Body of pancreas (tissue), 4 donors: Measurements from ENCODE around the gene SIL1.

ENCODE experiments used
- POLR2A ChIP-seq, 3 donors: fragments of 450-650 bp; IDR thresholded peaks; one replicate each; pipeline ENCODE4 v1.6.1; 2016; ENCODE audit warnings: antibody characterized with exemption in 3 of 3, mild to moderate bottlenecking in 2 of 3
- TF ChIP-seq, protein P1 (sequence below), 7 experiments: fragments of 450-650 bp in 4 of 7; fragments of 200-600 bp in 3 of 7; sonication (generic) in 3 of 7; IDR thresholded peaks; one replicate each; pipeline ENCODE4 v1.5.1; 2016 to 2019; ENCODE audit warnings: antibody characterized with exemption in 7 of 7

DNA sequence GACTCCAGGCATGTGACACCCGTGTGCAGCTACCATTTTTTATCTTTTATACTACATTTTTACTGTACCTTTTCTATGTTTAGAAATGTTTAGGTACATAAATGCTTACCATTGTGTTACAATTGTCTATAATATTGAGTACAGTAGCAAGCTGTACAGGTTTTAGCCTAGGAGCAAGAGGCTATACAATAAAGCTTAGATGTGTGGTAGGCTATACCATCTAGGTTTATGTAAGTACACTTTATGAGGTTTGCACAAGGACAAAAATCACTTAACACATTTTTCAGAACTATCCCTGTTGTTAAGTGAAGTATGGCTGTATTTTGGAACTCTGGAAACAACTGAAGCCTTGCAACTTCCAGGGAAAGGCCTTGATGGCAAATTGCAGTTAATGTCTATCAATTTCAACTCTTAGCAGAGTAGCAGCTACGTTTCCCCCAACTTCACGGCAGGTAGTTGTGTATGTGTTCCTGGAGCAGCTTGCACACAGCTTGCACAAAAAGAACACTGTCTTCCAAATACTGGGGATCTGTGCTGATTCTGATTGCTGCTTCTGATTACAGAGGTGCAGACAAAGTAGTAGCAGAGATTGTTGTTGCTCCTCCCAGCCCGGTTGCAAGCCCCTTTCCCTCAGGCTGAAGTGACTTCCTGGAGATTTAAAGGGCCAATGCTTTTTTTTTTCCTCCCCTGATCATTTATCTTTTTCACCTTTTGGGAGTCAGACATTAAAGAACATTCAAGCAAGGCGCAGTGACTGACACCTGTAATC lies 30.0 kb downstream of the SIL1 start:
- TF ChIP-seq, protein P1, sequence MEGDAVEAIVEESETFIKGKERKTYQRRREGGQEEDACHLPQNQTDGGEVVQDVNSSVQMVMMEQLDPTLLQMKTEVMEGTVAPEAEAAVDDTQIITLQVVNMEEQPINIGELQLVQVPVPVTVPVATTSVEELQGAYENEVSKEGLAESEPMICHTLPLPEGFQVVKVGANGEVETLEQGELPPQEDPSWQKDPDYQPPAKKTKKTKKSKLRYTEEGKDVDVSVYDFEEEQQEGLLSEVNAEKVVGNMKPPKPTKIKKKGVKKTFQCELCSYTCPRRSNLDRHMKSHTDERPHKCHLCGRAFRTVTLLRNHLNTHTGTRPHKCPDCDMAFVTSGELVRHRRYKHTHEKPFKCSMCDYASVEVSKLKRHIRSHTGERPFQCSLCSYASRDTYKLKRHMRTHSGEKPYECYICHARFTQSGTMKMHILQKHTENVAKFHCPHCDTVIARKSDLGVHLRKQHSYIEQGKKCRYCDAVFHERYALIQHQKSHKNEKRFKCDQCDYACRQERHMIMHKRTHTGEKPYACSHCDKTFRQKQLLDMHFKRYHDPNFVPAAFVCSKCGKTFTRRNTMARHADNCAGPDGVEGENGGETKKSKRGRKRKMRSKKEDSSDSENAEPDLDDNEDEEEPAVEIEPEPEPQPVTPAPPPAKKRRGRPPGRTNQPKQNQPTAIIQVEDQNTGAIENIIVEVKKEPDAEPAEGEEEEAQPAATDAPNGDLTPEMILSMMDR (IDR thresholded peaks at IDR 0.05) = no peak
- TF ChIP-seq POLR2A (IDR thresholded peaks at IDR 0.05) = no peak
